Loucy (cell line): ENCODE results near the gene POC1B.

Source experiments
- EZH2phosphoT487 ChIP-seq: fragments of 200-600 bp; IDR thresholded peaks from 2 replicates; pipeline ENCODE4 v1.6.1; 2018; ENCODE audit warnings: antibody characterized with exemption, mild to moderate bottlenecking, moderate library complexity, borderline replicate concordance
- TF ChIP-seq, protein P1 (sequence below): fragments of 200-600 bp; sonication (generic); conservative IDR thresholded peaks from 2 replicates; pipeline ENCODE4 v1.5.1; 2014; ENCODE audit warnings: mild to moderate bottlenecking, antibody characterized with exemption, low read length

DNA sequence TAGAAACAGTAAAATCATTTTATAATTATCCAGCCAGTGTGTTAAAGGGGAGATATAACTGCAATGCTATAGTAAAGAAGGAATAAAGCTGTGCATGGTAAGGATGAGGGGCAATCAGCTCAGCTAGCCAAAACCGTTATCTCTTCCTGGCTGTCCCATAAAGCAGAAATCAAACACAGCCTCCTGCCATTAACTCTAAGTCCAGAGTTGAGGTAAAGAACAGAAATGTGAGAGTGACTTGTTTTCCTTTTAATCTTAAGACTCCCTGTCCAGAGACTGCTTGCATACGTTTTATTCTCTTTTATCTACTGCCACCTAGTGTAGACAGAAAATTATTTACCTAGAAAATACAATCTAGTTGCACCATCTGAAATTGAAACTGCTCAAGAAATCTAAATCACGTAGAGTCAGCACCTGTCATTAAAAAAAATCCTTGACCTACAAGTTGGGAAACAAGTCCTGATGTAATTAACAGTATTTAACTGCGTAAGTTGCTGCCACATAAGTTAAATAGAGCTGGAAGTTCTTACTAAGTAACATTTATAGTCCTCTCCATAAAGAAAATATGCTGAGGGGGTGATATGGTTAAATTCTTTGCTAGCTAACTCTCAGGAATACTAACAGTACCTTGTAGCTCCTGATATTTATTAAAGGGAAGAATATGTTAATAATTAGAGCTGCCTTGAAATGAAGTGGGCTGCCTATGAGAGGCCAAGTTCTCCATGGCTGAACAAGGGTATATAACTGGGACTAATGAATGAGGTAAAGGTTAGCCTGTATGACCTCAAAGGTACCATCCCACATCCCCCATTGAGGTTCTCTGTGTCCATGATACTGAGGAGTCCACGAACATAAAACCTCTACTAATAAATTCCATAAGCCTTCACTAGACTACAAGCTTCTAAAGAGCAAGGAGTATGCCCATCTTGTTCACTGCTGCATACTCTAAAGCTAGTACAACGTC, 63.9 kb downstream of the POC1B start:
- TF ChIP-seq, protein P1, sequence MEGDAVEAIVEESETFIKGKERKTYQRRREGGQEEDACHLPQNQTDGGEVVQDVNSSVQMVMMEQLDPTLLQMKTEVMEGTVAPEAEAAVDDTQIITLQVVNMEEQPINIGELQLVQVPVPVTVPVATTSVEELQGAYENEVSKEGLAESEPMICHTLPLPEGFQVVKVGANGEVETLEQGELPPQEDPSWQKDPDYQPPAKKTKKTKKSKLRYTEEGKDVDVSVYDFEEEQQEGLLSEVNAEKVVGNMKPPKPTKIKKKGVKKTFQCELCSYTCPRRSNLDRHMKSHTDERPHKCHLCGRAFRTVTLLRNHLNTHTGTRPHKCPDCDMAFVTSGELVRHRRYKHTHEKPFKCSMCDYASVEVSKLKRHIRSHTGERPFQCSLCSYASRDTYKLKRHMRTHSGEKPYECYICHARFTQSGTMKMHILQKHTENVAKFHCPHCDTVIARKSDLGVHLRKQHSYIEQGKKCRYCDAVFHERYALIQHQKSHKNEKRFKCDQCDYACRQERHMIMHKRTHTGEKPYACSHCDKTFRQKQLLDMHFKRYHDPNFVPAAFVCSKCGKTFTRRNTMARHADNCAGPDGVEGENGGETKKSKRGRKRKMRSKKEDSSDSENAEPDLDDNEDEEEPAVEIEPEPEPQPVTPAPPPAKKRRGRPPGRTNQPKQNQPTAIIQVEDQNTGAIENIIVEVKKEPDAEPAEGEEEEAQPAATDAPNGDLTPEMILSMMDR: peak; percentile 71
- TF ChIP-seq EZH2phosphoT487: no peak
